Ecto neural progenitor cell (in vitro differentiated cells): ENCODE measurements around the gene GPC1.
"Not testable (repeated sequence)": the region's sequence is repeated elsewhere in the genome, so short reads cannot be mapped to it uniquely, and the experiment has no call there.

Source experiments
- DNase-seq: peaks from one replicate; pipeline ENCODE4 v3.0.0-alpha.2; 2018; ENCODE audit warnings: low spot score

The GPC1 gene

DNA sequence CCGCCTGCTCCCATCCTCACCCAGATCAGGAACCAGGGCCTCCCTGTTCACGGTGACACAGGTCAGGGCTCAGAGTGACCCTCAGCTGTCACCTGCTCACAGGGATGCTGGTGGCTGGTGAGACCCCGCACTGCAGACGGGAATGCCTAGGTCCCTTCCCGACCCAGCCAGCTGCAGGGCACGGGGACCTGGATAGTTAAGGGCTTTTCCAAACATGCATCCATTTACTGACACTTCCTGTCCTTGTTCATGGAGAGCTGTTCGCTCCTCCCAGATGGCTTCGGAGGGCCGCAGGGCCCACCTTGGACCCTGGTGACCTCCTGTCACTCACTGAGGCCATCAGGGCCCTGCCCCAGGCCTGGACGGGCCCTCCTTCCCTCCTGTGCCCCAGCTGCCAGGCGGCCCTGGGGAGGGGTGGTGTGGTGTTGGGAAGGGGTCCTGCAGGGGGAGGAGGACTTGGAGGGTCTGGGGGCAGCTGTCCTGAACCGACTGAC is 31.7 kb downstream of the GPC1 start:
- DNase-seq = no peak

DNA sequence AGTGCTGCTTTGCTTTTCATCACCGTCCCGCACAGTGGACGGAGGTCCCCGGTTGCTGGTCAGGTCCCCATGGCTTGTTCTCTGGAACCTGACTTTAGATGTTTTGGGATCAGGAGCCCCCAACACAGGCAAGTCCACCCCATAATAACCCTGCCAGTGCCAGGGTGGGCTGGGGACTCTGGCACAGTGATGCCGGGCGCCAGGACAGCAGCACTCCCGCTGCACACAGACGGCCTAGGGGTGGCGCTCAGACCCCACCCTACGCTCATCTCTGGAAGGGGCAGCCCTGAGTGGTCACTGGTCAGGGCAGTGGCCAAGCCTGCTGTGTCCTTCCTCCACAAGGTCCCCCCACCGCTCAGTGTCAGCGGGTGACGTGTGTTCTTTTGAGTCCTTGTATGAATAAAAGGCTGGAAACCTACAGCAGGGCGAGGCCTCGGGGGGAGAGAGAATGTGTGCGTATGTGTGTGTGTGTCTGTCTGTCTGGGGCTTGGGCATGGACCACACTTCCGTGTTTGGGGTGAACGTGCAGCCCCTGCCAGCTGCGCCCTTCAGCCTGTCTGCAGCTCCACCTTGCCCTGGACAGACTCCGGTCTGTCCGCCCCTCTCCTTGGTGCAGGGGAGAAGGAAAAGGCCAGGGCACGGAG is 32.3 kb downstream of the GPC1 start:
- no peak for DNase-seq

- DNase-seq = peak; percentile 45
These were observed 33.1 kb downstream of the GPC1 start for GRCh38 chr2:240468303-240469238.

GRCh38 chr2:240469239-240469636 is 33.8 kb downstream of the GPC1 start:
- DNase-seq = peak; percentile 55

- DNase-seq = no peak
These were observed 34.3 kb downstream of the GPC1 start for GRCh38 chr2:240469740-240470139.

DNA sequence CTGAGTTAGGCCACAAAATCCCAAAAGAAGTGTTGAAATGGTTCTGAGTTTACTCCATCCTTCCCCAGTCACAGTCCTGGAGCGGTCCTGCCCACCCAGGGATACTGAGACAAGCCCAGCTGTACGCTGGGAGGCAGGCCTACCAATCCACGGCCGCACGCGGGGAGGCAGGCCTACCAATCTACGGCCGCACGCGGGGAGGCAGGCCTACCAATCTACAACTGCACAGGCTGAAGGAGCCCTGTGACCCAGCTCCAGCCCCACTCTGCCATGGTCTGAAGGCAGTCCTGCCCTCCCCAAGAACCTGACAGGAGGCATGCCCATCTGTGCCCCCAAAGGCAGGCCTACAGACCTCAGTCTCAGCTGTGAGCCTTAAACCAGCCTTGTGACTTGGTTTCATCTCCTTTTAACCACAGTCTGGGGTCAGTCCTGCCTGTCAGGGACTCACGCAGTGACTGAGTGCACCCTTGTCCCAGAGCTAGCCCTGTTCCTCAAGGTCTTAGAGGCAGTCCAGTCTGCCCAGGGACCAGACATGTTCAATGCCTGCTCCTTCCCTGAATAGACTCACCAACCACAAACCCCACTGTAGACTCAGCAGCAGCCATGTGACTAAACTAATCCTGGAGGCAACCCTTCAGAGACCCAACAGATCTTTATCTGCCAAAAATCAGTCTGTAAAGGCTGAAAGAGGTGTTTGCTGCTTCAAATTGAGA is 36.8 kb downstream of the GPC1 start:
- DNase-seq = no peak

DNA sequence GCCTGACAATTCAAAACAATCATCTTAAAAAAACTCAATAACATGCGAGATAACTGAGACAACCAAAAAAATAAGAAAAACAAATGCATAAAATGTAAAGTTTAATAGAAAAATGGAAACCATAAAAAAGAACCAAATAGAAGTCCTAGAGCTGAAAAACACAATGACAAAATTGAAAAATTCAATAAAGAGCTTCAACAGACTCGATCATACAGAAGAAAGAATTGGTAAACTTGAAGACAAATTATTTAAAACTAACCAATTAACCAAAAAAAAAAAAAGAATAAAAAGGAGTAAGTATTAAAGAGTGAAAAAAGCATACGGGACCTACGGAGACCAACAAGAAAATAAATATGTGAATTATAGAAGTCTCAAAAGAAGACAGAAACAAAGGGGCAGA is 37.7 kb downstream of the GPC1 start:
- DNase-seq = no peak

DNA sequence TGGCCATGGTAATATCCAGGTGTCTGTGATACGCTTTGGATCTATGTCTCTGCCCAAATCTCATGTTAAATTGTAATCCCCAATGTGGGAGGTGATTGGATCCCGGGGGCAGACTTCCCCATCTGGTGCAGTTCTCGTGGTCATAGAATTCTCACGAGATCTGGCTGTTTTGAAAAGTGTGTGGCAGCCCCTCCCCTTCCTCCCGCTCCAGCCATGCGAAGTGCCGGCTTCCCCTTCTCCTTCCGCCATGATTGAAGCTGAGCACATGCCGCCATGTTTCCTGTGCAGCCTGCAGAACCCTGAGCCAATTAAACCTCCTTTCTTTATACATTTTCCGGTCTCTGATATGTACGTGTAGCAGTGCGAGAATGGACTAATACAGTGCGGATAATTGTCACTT is 42.5 kb downstream of the GPC1 start:
- no peak for DNase-seq

DNA sequence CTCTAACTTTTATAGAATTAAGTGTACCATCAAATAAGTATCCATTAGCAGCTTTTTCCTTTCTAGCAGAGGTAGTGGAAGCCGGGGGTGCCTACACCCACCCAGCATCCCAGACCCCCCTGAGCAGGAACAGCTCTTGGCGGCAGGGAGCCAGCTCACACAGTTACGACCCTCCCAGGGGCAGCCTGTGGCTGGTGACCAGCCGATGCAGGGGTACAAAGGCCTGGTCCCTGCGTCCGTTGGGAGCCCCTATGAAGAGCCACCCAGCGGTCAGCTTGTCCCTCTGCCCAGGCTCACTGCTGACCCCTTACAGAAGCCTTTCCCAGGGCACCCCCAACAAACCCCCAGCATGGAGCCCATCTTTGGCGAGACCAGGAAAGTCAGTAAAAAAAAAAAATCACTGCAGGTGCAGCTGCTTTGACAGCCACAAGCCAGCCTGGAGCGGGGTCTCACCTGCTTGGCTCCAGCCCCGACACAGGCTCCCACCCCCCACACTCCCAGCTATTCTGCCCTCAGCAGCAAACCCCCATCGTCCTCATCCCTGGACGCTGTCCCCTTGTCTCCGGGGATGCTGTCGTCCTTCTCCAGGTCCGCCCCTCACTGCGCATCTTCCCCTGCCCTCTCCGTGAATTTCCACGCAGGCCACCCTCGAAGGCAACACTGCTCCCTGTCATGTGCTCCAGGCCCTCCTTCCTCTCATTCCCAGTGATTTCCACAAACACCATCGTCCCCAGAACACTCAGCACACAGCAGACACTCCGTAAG is 43.1 kb downstream of the GPC1 start:
- no peak for DNase-seq

- no peak for DNase-seq
These were observed 43.6 kb downstream of the GPC1 start for GRCh38 chr2:240479111-240479501.

DNA sequence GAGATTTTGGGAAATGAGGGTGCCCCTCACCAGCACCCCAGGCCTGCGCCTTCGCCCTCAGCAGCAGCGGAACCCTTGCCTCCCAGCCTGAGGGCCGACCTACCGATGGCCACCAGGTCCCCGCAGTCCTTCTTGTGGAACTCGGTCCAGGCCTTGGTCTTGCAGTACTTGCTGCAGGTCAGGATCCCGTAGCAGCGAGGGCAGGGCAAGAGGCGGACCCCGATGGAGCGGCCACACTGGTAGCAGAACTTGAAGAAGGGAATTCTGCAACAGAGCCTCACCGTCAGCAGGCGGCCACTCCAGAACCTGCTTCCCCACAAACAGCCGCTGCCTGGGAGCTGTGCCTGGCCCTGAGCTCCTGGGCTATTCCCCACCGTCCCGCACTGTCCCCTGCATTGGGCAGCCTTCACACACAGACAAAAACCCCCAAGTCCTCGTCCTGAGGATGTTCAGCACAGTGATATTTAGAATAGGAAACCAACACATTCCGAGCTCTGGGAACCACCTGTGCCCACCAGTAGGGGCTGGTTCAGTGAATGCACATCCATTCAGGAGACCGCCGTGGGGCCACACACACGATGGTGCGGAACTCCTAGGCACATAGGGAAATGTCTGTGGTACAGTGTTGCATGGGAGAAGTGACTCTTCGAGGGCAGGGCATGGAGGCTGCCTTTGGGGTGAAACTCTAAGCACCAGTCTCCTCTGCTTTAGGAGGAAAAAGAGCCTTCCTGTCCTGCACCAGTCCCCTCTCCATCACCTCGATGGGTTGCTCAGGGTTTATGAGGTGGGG is 45.6 kb downstream of the GPC1 start:
- no peak for DNase-seq

- DNase-seq = no peak
These were observed 46.3 kb downstream of the GPC1 start for GRCh38 chr2:240481720-240482119.

DNA sequence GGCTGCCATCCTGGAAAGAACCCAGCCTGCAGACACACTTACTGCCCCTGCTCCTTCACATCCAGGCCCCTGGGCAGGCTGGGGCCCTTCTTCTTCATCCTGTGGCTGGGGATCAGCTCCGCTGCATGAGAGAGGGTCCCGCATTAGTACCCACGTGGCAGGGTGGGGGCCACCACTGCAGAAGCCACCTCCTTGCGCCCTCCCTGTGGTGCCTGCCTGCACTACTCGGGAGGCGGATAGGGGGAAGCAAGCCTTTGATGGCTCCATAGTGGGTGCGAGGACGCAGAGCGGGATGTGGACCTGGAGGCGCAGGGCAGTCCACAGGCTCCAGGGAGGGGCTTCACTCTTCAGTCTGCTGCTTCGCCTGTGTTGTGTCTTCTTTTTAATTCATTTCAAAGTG is 46.7 kb downstream of the GPC1 start:
- no peak for DNase-seq

GRCh38 chr2:240491483-240491882 is 56.0 kb downstream of the GPC1 start:
- DNase-seq = no peak

GRCh38 chr2:240494194-240494793 is 58.8 kb downstream of the GPC1 start:
- DNase-seq = no peak

- DNase-seq = not testable (repeated sequence)
These were observed 59.5 kb downstream of the GPC1 start for GRCh38 chr2:240494942-240495341.

DNA sequence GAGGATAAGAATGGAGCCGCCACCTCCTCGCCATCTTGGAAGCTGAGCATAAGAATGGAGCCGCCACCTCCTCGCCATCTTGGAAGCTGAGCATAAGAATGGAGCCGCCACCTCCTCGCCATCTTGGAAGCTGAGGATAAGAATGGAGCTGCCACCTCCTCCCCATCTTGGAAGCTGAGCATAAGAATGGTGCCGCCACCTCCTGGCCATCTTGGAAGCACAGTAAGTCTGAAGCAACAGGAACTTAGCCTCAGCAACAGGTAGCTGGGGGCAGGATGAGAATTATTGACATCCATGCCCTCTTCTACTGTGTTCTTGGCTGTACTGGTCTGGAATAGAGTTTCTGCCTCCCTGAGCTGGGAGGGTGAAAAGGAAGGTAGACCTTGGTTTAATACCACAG is 61.6 kb downstream of the GPC1 start:
- DNase-seq = peak; percentile 53

DNA sequence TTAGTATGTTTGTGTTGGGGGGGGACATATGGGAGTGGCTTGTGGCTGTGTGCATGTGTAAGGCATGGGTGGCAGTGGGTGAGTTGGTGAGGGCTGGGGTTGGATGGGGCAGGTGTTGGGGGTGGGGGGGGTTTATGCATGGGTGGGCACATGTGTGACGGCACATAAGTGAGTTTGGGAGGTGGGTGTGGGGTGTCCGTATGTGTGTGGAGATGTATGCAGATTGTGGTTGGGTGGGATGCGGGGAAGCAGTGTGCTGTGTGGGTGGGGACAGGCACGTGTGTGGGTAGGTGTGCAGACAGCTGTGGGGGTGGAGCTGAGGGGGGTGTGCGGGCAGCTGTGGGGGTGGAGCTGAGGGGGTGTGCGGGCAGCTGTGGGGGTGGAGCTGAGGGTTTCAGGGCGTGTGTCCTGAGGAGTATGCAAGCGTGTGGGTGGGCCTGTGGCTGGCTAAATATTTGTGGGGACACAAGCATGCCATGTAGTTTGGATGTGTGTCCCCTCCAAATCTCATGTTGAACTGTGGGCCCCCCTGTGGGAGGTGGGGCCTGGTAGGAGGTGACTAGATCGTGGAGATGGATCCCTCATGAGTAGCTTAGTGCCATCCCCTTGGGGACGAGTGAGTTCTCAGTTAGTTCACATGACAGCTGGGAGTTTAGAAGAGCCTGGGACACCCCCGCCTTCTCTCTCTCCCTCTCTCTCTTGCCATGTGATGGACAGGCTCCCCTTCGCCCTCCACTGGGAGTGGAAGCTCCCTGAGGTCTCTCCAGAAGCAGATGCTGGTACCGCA is 62.9 kb downstream of the GPC1 start:
- no peak for DNase-seq

- no peak for DNase-seq
These were observed 63.4 kb downstream of the GPC1 start for GRCh38 chr2:240498958-240499260.
